Kidney epithelial cell (primary cell): ENCODE results near the gene INPP5K. TPM values are rescaled to one million over a fixed set of nuclear protein-coding genes. Genes with fewer than 3 reads are reported as not detected.

Experiments used
- DNase-seq: peaks from one replicate; pipeline ENCODE4 v3.0.0-alpha.2; 2010; ENCODE audit warnings: low read depth
- H3K27me3 ChIP-seq: 2 replicates; pipeline ENCODE4 v1.6.0; 2011; ENCODE audit warnings: low read length; ENCODE audit not compliant: control insufficient read depth, insufficient read depth
- H3K36me3 ChIP-seq: 2 replicates; pipeline ENCODE4 v1.5.1; 2011; ENCODE audit warnings: low read length; ENCODE audit not compliant: control insufficient read depth, insufficient read depth
- H3K4me3 ChIP-seq: 2 replicates; pipeline ENCODE4 v1.5.1; 2011; ENCODE audit warnings: low read depth, mild to moderate bottlenecking, control low read depth, low read length
- total RNA-seq: library from RNA; depleted of rRNA; stranded (reverse); fragments of >200 nt; gene quantifications from 2 replicates; pipeline ENCODE4 v1.2.3, GENCODE V29; 2015
- TF ChIP-seq, protein P1 (sequence below): IDR thresholded peaks from 2 replicates; pipeline ENCODE4 v1.5.1; 2011; ENCODE audit warnings: mild to moderate bottlenecking, moderate library complexity, low read length, control low read depth, inconsistent platforms; ENCODE audit not compliant: insufficient read depth, poor library complexity, severe bottlenecking

The INPP5K gene
- total RNA-seq, 1 donor from 2014 or later: 59.5 TPM

DNA sequence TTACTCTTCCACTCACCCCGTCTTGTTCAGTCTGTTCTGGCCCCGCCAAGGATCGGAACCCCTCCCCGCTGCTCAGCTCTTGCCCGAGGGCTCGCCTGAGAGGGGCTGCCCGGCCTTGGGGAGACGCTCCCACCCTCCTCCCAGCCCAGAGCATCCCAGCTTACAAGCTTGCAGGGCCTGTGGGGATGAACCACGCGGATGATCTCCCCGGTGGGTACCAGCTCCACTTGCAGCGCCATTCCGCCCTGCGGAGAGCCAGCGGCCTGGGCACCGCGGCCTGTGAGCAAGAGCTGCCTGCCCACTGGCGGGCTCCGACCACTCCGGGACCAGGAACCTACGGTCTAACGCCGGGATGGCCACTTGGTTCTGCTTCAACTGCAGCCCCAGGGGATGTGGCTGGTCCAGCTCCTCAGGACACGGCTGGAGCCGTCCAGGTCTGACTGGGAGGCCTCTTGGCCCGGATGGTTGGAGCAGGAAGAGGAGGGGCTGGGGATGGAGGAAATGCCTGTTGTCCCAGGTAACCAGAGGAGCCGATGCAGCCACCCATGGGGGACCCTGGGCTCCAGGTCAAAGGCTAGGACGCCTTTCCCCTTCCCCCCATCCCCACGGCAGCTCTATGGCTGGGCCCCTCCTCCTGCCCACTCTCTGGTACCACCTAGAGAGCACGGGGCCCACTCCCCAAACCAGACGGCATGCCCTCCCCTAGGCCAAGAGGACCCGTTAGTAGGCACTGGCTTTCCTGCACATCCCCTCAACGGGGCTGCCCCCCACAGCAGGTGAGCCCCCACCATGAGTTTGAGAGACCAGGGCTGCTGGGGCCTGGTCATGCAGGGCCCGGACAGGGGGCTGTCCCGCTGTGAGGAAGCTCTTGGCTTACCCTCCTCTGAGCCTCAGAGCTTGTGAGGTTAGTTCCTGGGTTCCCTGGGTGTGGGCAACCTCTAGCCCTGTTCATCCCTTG, 23.9 kb downstream of the INPP5K start, which contains the start of gene MYO1C:
TSS of gene MYO1C (minus strand) at position 438 of the 958 bp plus-strand sequence. CDS start at position 239, 199 bp downstream.
- no peak for DNase-seq
- TF ChIP-seq, protein P1, sequence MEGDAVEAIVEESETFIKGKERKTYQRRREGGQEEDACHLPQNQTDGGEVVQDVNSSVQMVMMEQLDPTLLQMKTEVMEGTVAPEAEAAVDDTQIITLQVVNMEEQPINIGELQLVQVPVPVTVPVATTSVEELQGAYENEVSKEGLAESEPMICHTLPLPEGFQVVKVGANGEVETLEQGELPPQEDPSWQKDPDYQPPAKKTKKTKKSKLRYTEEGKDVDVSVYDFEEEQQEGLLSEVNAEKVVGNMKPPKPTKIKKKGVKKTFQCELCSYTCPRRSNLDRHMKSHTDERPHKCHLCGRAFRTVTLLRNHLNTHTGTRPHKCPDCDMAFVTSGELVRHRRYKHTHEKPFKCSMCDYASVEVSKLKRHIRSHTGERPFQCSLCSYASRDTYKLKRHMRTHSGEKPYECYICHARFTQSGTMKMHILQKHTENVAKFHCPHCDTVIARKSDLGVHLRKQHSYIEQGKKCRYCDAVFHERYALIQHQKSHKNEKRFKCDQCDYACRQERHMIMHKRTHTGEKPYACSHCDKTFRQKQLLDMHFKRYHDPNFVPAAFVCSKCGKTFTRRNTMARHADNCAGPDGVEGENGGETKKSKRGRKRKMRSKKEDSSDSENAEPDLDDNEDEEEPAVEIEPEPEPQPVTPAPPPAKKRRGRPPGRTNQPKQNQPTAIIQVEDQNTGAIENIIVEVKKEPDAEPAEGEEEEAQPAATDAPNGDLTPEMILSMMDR: no peak

DNA sequence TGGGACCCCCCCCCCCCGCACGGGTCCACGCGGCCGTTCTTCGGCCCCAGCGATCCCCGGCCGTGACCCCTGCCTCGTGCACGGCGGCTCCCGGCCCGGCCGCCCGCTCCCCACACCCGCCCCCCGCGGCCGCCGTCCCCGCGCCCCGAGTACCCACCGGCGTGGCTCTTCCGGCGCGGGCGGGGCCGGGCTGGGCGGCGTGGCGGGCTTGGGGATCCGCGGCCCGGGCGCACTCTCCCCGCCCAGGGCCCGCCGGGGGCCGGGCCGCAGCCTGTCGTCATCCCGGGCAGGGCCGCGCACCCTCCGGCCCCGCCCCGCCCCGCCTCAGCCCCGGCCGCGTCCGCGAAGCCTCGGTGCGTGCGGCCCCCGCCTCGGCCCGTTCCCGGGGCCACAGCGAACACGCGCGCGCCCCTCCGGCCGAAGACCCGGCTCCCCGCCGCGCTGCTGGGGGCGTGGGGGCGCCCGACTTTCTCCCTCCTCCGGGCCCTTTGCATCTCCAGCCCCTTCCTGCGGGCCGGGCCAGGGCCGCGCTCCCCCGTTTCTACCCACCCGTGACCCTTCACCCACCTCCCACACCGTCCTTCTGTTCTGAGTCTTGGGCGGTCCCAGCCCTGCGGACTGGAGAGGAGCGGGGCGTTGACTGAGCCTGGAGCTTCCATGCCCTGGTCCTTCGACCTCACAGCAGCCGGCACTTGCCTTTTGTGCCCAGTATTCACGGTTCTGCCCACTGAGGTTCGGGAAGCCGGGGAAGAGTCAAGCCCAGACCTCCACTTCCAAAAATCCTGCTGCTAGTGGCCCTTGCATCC, 24.8 kb downstream of the INPP5K start:
- TF ChIP-seq, protein P1: no peak
- Histone ChIP-seq H3K36me3 (no peaks in the 10 kb centered on the region), H3K4me3 (peak overlapping the region; percentile 66), H3K27me3 (no peaks in the 10 kb centered on the region)
- DNase-seq: no peak

More for the DNA sequence above, 23.9 kb downstream of the INPP5K start, which contains the start of gene MYO1C:
- H3K27me3 ChIP-seq: no peaks in the 10 kb centered on the region
- peak within 1 kb of the TSS; percentile 66 for H3K4me3 ChIP-seq
- no peaks in the 10 kb centered on the region for H3K36me3 ChIP-seq

DNA sequence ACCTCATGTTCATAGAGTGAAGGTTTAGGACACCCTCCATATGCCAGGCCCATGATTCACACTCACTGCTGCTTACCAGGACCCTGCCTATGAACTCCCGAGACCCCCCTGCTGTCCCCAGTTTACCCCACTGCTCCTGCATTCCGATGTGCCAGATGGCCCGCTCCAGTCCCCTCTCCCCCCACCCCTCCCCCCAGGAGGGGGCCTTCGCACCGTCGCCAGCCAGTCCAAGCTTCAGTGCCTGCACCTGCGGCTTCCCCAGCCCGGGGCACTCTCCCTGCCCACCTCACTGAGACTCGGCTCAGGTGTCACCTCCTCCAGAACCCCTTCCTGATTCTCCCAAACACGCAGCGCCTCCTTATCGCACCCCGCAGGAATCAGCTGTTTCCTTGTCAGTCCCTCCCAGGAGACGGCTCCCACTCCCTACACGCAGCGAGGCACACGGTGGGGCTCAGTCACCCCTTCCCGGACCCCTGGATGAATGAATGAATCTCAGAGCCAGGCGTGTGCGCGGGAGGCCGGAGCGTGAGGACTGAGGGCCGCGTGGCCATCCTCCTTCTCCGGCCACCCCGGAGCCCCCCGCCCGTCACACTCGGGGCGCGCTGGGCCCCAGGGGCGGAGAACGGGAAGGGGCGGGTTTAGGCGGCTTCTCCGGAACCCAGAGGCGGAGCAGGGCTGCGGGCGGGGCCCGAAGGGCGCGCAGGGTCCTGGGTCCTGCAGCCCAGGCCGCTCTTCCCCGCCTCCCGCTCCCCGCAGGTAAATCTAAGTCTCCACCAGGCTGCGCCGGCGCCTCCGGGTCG, 25.6 kb downstream of the INPP5K start:
- DNase-seq: no peak
- TF ChIP-seq, protein P1: no peak
- H3K36me3 ChIP-seq: no peaks in the 10 kb centered on the region
- no peaks in the 10 kb centered on the region for H3K27me3 ChIP-seq
- peak overlapping the region; percentile 66 for H3K4me3 ChIP-seq

DNA sequence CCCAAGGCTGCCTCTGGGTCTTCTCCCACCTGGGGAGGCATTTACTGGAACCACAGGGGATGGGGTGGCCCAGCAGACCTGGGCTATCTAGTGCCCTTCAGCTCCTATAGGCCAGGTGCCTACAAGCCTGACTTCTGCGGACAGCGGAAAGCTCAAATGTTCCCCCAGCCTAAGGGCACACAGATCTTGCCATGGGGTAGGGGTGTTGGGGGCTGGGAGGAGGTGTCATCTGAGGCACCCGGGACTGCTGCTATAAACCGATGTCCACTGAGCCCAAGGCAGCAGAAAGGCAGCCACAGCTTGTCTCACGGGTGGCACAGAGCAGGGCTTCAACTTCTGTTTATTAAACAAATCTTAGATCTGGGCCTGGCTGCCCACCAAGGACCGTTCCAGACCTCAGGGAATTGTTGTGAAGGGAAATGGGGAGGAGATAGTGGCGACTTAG, 27.6 kb downstream of the INPP5K start:
- Histone ChIP-seq H3K27me3 (no peaks in the 10 kb centered on the region), H3K4me3 (no peak overlapping the region), H3K36me3 (no peaks in the 10 kb centered on the region)
- DNase-seq: no peak
- TF ChIP-seq, protein P1: no peak
